Vagina (tissue), 2 donors: ENCODE results near the gene CSMD2.

Experiments
- CTCF ChIP-seq, 3 experiments: fragments of 450-650 bp in 2 of 3; fragments of 200-600 bp in 1 of 3; sonication (generic) in 1 of 3; IDR thresholded peaks; one replicate each; pipeline ENCODE4 v1.5.1; 2017 to 2019; ENCODE audit warnings: antibody characterized with exemption in 3 of 3, mild to moderate bottlenecking in 2 of 3, moderate library complexity in 2 of 3
- POLR2AphosphoS5 ChIP-seq, 2 donors: sonication (generic); formaldehyde crosslinking; IDR thresholded peaks; one replicate each; pipeline ENCODE4 v1.9.0; 2017; ENCODE audit warnings: antibody characterized with exemption in 2 of 2, mild to moderate bottlenecking in 2 of 2, low read depth in 1 of 2; ENCODE audit not compliant: insufficient read depth in 1 of 2

- TF ChIP-seq CTCF (IDR thresholded peaks at IDR 0.05) = no peak
- TF ChIP-seq POLR2AphosphoS5 (IDR thresholded peaks at IDR 0.05; ENCODE audit: insufficient read depth in 1 of 2, low read depth in 1 of 2) = no peak
Measured at GRCh38 chr1:33711511-33711910, 453.5 kb downstream of the CSMD2 start.
